A549 (cell line): ENCODE data around the gene LCN2. TPM values are rescaled to one million over a fixed set of nuclear protein-coding genes. Genes with fewer than 3 reads are reported as not detected.

Experiments
- ATAC-seq, 2 experiments: fragments of 200-7000 bp in 1 of 2; fragments of >200 bp in 1 of 2; cut with Nextera tagmentation in 1 of 2; cut with Tn5 transposase in 1 of 2; 3 replicates each; pipeline versions ENCODE4 v1.8.0 to v1.9.1; 2018 to 2020; ENCODE audit warnings: mild to moderate bottlenecking in 1 of 2, moderate library complexity in 1 of 2
- CTCF ChIA-PET: fragments of 300-600 bp; sonication (Branson Sonifier 250); formaldehyde crosslinking; extraction: SDS; loops from one replicate; lab custom pipeline; 2021; ENCODE audit warnings: antibody characterized with exemption, inconsistent platforms; lab: Yijun Ruan, JAX
- POLR2A ChIA-PET: fragments of 350-600 bp; formaldehyde crosslinking; extraction: SDS; loops from one replicate; lab custom pipeline; 2021; ENCODE audit warnings: antibody characterized with exemption, inconsistent platforms; lab: Yijun Ruan, JAX
- DNase-seq, 2 experiments: peaks; one replicate each; pipeline versions ENCODE4 v3.0.0 to v3.0.0-alpha.2; 2011 to 2016; ENCODE audit warnings: low read depth in 1 of 2, low spot score in 1 of 2
- FAIRE-seq: peaks from 2 replicates; lab custom pipeline; 2011; peaks lifted over from hg19 to GRCh38; lab: Jason Lieb, UNC
- H3K27ac ChIP-seq, 2 experiments: fragments of >200 bp; sonication (Bioruptor Twin); formaldehyde crosslinking; 3 replicates each; pipeline ENCODE4 v1.5.1; 2016 to 2017
- H3K4me1 ChIP-seq: fragments of >200 bp; sonication (Bioruptor Twin); formaldehyde crosslinking; 3 replicates; pipeline ENCODE4 v1.6.1; 2016
- H3K4me2 ChIP-seq: fragments of >200 bp; sonication (Bioruptor Twin); formaldehyde crosslinking; 3 replicates; pipeline ENCODE4 v1.6.1; 2016
- H3K4me3 ChIP-seq: fragments of >200 bp; sonication (Bioruptor Twin); formaldehyde crosslinking; 3 replicates; pipeline ENCODE4 v1.5.1; 2016
- H3K9me3 ChIP-seq: fragments of >200 bp; sonication (Bioruptor Twin); formaldehyde crosslinking; 3 replicates; pipeline ENCODE4 v1.6.1; 2016
- CBX8 ChIP-seq: fragments of 200-600 bp; sonication (generic); IDR thresholded peaks from 2 replicates; pipeline ENCODE4 v1.6.1; 2016
- CTCF ChIP-seq: fragments of >200 bp; sonication (Bioruptor Twin); formaldehyde crosslinking; IDR thresholded peaks from 3 replicates; pipeline ENCODE4 v1.5.1; 2016
- EHMT2 ChIP-seq: fragments of 200-600 bp; sonication (generic); IDR thresholded peaks from 2 replicates; pipeline ENCODE4 v1.6.1; 2016; ENCODE audit warnings: antibody characterized with exemption, low read depth, mild to moderate bottlenecking, moderate library complexity
- EP300 ChIP-seq, 2 experiments: fragments of >200 bp; sonication (Bioruptor Twin); formaldehyde crosslinking; IDR thresholded peaks; 2 replicates in 1 of 2; 3 replicates in 1 of 2; pipeline ENCODE4 v1.6.1; 2016 to 2017
- FOSL2 ChIP-seq, 2 experiments: fragments of 450-650 bp in 1 of 2; fragments of >200 bp in 1 of 2; sonication (Bioruptor Twin) in 1 of 2; formaldehyde crosslinking; IDR thresholded peaks; 2 replicates each; pipeline versions ENCODE4 v1.5.0 to v1.6.1; 2016 to 2020; ENCODE audit warnings: mild to moderate bottlenecking in 1 of 2, moderate library complexity in 1 of 2
- JUN ChIP-seq, 2 experiments: fragments of >200 bp; sonication (Bioruptor Twin); formaldehyde crosslinking; IDR thresholded peaks; 2 replicates in 1 of 2; 3 replicates in 1 of 2; pipeline ENCODE4 v1.6.1; 2016 to 2017
- JUNB ChIP-seq: fragments of >200 bp; sonication (Bioruptor Twin); formaldehyde crosslinking; IDR thresholded peaks from 2 replicates; pipeline ENCODE4 v1.6.1; 2016
- MAZ ChIP-seq: fragments of 150-350 bp; IDR thresholded peaks from 2 replicates; pipeline ENCODE4 v1.6.1; 2014; ENCODE audit warnings: antibody characterized with exemption, low read depth, low read length, borderline replicate concordance
- MYC ChIP-seq: IDR thresholded peaks from 2 replicates; pipeline ENCODE4 v1.6.1; 2012; ENCODE audit warnings: mild to moderate bottlenecking, inconsistent platforms, low read length, improper control_type of control experiment, borderline replicate concordance
- RAD21 ChIP-seq, 2 experiments: fragments of >200 bp in 1 of 2; sonication (Bioruptor Twin) in 1 of 2; formaldehyde crosslinking in 1 of 2; IDR thresholded peaks in 1 of 2; conservative IDR thresholded peaks in 1 of 2; 2 replicates in 1 of 2; 3 replicates in 1 of 2; pipeline ENCODE4 v1.6.1; 2012 to 2018; ENCODE audit warnings: inconsistent platforms in 1 of 2
- SMC3 ChIP-seq: fragments of >200 bp; sonication (Bioruptor Twin); formaldehyde crosslinking; IDR thresholded peaks from 3 replicates; pipeline ENCODE4 v1.6.1; 2018; ENCODE audit warnings: inconsistent platforms
- USF2 ChIP-seq: fragments of 450-650 bp; IDR thresholded peaks from 2 replicates; pipeline ENCODE4 v1.6.1; 2014; ENCODE audit warnings: antibody characterized with exemption
- WGBS: methylation state at CpG from one replicate; pipeline ENCODE4 v1.1.6; 2017; ENCODE audit errors: missing lambda C conversion rate; 5-methylcytosine and 5-hydroxymethylcytosine counted together
- polyA plus RNA-seq, 4 experiments: library from polyadenylated mRNA; depleted of rRNA in 3 of 4; stranded (reverse); fragments of >200 nt; fragmentation: RNase III in 1 of 4; extraction: RNeasy Plus Mini Kit Qiagen cat#74134 plus additional on column Dnase treatment in 1 of 4; gene quantifications; 2 replicates in 3 of 4; 3 replicates in 1 of 4; pipeline ENCODE4 v1.2.3, GENCODE V29; 2011 to 2017
- TF ChIP-seq, protein P1 (sequence below): IDR thresholded peaks from 2 replicates; pipeline ENCODE4 v1.6.1; 2012
- TF ChIP-seq, protein P2 (sequence below): fragments of >200 bp; sonication (Bioruptor Twin); formaldehyde crosslinking; IDR thresholded peaks from 3 replicates; pipeline ENCODE4 v1.6.1; 2016

The LCN2 gene
- polyA plus RNA-seq, 2 of the 4 experiments (the other 2 are of a cell fraction): 2.3 to 11.9 TPM

- CTCF ChIA-PET: interaction anchor here (0.5 to 13.0 kb wide), 66 partner anchors 10 to 710 kb away, joined by 3 to 290 read pairs (median 5); partner anchors contain the start of genes BBLN, EEIG1, NAIF1 and PIP5KL1
Observed at GRCh38 chr9:128117613-128118471, 31.4 kb upstream of the LCN2 start.

DNA sequence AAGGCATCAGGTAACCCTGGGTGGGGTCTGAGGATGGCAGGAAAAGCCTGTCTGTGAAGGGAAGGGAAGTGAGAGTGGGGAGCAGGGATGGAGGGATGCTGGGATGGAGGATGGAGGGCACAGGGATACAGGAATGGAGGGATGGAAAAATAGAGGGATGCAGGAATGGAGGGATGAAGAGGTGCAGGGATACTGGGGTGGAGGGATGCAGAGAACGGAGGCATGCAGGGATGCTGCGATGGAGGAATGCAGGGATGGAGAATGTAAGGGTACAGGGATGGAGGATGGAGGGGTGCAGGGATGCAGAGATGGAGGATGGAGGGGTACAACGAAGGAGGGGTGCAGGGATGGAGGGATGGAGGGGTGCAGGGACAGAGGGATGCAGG, 30.8 kb upstream of the LCN2 start:
- 81% methylated on average over 3 of the region's 3 CpGs for WGBS
- H3K9me3 ChIP-seq: no peaks in the 10 kb centered on the region
- H3K4me1 ChIP-seq: 0 out of 3 replicates have a peak, but pooled peaks cover 2% of the 10 kb centered on the region
- TF ChIP-seq JUNB (no peak), MYC (no peak)
- TF ChIP-seq, all 56 proteins: peak for 0
- ATAC-seq: peak; percentile 4 to 6; a peak in 3 of 6 replicates
- ChIA-PET CTCF (interaction anchor here (0.6 to 13.0 kb wide), 43 partner anchors 9 to 689 kb away, joined by 3 to 290 read pairs (median 7); partner anchors contain the start of genes BBLN, EEIG1, NAIF1 and PIP5KL1), POLR2A (no interaction called here)
- no peak for FAIRE-seq
- DNase-seq: no peak
- Histone ChIP-seq H3K4me3 (no peak overlapping the region), H3K4me2 (no peak overlapping the region), H3K27ac (no peak overlapping the region)

More at GRCh38 chr9:128117613-128118471, 31.4 kb upstream of the LCN2 start:
- H3K27ac ChIP-seq: peak overlapping the region in 1 of 2 experiments; percentile 22; a peak in 1 of 6 replicates
- peak; percentile 88 to 90 for DNase-seq
- no peak overlapping the region; the same call in 2 of the 3 replicates for H3K4me2 ChIP-seq
- WGBS: 22% methylated on average over 27 of the region's 27 CpGs
- no peak overlapping the region for H3K4me3 ChIP-seq
- POLR2A ChIA-PET: no interaction called here
- FAIRE-seq: peak; percentile 93
- H3K4me1 ChIP-seq: 0 out of 3 replicates have a peak, but pooled peaks cover 2% of the 10 kb centered on the region
- peak; percentile 63 to 87; a peak in 4 of 6 replicates for ATAC-seq
- no peaks in the 10 kb centered on the region for H3K9me3 ChIP-seq
- TF ChIP-seq JUNB: no peak
- TF ChIP-seq FOSL2 (IDR thresholded peaks at IDR 0.05): no peak
- TF ChIP-seq FOSL2 (CRISPR knock-in tag; IDR thresholded peaks at IDR 0.05): peak; percentile 8; the same call in 1 of the 2 replicates
- 0 out of 2 replicates have a peak, but pooled peaks have one; percentile 19 for TF ChIP-seq MYC
- TF ChIP-seq, protein P1, sequence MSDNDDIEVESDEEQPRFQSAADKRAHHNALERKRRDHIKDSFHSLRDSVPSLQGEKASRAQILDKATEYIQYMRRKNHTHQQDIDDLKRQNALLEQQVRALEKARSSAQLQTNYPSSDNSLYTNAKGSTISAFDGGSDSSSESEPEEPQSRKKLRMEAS: peak; percentile 56
- peak; percentile 92 for TF ChIP-seq SMC3
- TF ChIP-seq, protein P2, sequence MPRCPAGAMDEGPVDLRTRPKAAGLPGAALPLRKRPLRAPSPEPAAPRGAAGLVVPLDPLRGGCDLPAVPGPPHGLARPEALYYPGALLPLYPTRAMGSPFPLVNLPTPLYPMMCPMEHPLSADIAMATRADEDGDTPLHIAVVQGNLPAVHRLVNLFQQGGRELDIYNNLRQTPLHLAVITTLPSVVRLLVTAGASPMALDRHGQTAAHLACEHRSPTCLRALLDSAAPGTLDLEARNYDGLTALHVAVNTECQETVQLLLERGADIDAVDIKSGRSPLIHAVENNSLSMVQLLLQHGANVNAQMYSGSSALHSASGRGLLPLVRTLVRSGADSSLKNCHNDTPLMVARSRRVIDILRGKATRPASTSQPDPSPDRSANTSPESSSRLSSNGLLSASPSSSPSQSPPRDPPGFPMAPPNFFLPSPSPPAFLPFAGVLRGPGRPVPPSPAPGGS: no peak
- TF ChIP-seq RAD21 (conservative IDR thresholded peaks at IDR 0.05 in 1 of 2, IDR thresholded peaks at IDR 0.05 in 1 of 2): peak; percentile 96 to 98
- no peak for TF ChIP-seq CBX8
- TF ChIP-seq CTCF: peak; percentile 100
- 0 out of 2 replicates have a peak, but pooled peaks have one; percentile 75 for TF ChIP-seq MAZ
- no peak for TF ChIP-seq USF2
- no peak for TF ChIP-seq EHMT2
- no peak for TF ChIP-seq EP300 (IDR thresholded peaks at IDR 0.05)

- H3K4me1 ChIP-seq: 0 out of 3 replicates have a peak, but pooled peaks cover 2% of the 10 kb centered on the region
- H3K27ac ChIP-seq: no peak overlapping the region
- ATAC-seq: peak in 1 of 2 experiments; percentile 10; a peak in 1 of 6 replicates
- H3K4me2 ChIP-seq: no peak overlapping the region
- ChIA-PET POLR2A (interaction anchor here (1.0 kb wide), 1 partner anchor 9 kb away, joined by 3 read pairs; no protein-coding TSS in a partner anchor), CTCF (interaction anchor here (0.8 to 1.5 kb wide), 4 partner anchors 13 to 175 kb away, joined by 3 to 4 read pairs (median 4); no protein-coding TSS in a partner anchor)
- no peak overlapping the region for H3K4me3 ChIP-seq
- no peaks in the 10 kb centered on the region for H3K9me3 ChIP-seq
- 79% methylated on average over 14 of the region's 15 CpGs for WGBS
- no peak for DNase-seq
- FAIRE-seq: no peak
- TF ChIP-seq JUNB (no peak), JUN (IDR thresholded peaks at IDR 0.05) (0 out of 5 replicates have a peak, but pooled peaks of 1 of the 2 experiments have one; percentile 18)
Observed at GRCh38 chr9:128118971-128119665, 30.1 kb upstream of the LCN2 start.
